Left hindlimb (tissue), 1 donor: ENCODE results near the gene COL23A1.
"Not testable (repeated sequence)": the region's sequence is repeated elsewhere in the genome, so short reads cannot be mapped to it uniquely, and the experiment has no call there.

ENCODE experiments used
- DNase-seq: peaks from one replicate; pipeline ENCODE4 v3.0.0-alpha.2; 2018

Gene COL23A1

DNA sequence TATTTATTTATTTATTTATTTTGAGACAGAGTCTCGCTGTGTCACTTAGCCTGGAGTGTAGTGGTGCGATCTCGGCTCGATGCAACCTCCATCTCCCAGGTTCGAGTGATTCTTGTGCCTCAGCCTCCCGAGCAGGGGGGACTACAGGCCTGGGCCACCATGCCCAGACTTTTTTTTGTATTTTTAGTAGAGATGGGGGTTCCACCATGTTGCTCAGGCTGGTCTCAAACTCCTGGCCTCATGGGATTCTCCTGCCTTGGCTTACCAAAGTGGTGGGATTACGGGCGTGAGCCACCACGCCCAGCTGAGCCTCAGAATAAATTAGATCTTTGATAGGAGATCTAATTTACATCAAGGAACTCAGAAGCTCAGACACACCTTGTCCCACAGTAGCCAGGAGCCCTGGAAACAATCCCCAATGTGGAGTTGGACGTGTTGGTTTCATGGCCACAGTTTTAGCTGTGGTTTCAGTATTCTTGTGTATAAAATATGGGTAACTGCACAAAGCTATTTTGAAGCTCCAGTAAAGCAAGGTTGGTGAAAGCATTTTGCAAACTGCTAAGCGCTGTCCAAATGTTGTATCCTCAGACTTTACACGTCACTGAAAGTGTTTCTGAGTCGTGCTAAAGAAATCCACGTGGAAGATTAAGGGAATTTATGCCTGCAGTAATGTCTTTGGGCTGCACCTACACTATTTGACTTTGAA lies 388.8 kb downstream of the COL23A1 start:
- no peak for DNase-seq

DNA sequence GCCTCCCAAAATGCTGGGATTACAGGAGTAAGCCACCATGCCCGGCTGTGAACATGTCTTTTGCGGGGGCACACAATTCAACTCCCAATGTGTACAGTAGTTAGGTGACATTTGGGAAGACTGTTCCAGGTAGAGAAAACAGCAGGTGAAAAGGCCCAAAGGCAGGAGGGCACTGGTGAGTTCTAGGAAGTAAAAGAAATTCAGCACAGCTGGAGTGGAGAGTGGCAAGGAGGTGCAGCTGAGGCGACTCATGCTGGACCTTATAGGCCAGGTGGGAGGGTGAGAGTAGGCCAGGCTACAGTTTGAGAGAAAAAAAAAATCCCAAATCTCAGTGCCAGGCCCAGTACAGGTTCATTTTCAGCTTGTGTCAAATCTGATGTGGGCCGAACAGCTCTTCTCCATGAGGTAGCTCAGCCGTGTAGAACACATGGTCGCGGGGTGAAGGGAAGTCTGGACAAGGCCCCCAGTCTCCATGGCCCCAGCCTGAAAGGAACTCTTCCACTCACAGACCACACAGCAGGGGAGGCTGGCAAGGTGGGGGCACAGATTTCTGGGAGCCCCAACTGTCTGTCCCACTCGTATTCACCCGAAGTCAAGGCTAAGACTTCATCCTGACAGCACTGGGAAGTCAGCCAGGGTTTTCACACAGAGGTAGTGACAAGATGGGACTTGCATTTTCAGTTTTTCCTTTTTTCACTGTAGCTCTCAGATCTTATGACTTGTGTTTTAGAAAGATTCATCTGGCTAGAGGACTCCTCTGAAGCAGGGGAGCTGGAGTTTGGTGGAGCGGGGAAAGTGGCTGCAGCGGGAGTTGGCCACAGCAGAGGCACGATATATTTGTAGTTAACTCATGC lies 390.4 kb downstream of the COL23A1 start:
- DNase-seq = no peak

DNA sequence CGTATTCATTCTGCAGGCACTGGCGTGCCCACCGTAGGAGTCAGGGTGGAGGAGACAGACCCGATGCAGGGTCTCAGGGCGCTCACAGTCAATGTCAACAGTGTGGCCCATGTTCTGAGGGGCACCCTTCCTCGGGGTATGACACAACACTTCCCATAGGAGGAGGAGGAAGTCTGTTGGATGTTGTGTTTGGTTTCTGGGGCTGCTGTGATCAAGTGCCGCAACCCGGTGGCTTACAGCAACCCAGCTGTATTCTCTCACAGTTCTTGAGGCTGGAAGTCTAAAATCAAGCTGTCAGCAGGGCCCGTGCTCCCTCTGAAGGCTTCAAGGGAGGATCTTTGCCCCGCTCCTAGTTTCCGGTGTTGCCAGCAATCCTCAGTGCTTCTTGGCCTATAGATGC lies 391.5 kb downstream of the COL23A1 start:
- no peak for DNase-seq

DNA sequence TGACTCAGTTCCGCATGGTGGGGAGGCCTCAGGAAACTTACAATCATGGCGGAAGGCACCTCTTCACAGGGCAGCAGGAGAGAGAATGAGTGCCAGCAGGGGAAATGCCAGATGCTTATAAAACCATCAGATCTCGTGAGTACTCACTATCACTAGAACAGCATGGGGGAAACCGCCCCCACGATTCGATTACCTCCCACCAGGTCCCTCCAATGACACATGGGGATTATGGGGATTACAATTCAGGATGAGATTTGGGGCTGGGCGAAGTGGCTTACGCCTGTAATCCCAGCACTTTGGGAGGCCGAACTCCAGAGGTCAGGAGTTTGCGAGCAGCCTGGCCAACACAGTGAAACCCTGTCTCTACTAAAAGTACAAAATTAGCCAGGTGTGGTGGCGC lies 392.0 kb downstream of the COL23A1 start:
- DNase-seq = not testable (repeated sequence)

DNA sequence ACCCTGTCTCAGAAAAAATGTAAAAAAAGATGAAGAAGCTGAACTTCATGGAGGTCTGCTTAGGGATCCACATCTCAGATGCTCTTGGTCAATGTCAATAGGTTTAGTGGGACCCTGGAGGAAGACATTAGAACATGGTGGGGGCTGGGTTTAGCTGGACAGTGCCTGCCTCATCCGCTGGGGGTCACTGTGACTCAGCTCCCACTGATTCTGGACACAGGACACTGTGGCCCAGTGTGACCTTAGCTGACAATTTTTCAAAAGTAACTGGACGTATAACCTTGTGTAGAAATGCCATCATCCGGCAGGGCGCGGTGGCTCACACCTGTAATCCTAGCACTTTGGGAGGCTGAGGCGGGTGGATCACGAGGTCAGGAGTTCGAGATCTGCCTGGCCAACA lies 393.2 kb downstream of the COL23A1 start:
- DNase-seq = no peak

DNA sequence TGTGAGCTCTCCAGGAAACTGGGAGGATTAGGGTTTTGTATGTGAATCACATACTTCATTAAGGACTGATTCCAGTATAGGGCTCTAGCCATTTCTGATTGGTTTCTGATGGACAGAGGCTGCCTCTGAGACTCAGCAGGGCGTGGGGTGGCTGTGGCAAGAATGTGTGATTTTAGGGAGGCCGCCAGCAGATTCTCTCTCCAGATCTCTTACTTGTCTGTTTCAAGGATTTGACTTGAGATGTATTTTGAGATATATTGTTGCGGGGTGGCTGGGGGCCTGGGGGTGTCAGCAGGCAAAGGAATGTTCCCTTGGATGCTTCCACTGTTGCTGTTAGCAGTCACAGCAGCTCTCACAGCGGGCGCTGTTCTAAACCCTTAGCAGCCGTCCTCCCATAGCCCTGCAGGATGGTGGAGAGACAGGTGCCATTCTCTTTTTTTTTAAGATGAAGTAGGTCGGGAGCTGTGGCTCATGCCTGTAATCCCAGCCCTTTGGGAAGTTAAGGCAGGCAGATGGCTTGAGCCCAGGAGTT lies 393.8 kb downstream of the COL23A1 start:
- DNase-seq = no peak

DNA sequence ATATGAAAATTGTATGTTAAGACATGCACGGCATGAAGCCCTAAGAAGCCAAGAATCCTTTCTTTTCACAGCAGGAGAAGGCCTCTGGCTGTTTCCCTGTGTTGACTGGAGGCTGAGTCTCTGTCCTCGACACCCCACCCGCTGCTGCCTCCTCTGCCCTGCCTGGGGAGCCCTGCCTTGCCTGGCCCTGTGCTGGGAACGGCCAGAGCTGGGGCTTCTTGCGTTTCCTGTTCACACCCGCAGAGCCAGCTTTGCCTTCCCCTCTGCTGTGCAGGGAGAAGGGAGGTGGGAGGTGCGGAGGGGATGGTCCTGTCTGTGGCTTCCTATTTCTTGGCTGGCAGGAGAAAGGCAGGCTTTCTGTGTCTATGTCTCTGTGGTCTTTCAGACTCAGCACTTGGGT lies 396.2 kb downstream of the COL23A1 start:
- no peak for DNase-seq

DNA sequence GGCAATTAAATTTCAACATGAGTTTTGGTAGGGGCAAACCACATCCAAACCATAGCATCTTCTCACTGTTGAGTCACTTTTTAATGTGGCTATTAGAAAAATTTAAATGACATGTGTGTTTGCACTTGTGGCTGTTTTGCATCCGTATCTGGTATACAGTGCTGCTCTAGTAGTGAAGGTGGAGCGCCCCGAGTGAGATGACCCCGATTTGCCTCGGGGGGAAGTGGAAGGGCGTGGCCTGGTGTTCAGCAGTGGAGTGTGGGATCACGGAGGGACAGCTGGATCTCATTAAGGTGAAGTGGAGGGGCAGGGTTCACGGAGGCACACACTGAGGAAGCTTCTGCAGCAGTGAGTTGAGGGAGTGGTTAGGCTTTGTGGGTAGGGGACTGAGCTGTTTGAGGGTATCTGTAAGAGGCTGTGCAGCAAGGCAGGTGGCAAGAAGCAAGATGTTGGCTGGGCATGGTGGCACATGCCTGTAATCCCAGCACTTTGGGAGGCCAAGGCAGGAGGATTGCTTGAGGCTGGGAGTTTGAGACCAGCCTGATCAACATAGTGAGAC lies 396.9 kb downstream of the COL23A1 start:
- DNase-seq = no peak

DNA sequence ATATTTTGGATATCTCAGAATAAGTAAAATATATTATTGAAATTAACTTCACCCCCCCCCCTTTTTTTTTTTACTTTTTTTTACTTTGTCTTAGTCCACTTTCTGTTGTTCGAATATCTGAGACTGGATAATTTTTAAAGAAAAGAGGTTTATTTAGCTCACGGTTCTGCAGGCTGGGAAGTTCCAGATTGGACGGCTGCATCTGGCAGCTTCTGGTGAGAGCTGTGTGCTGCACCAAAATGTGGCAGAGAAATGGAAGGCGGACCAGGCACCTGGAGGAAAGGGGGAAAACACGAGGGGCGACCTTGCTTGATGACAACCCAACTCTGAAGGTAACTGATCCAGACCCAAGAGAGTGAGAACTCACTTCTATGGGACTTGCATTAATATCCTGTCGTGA lies 397.4 kb downstream of the COL23A1 start:
- DNase-seq = no peak

DNA sequence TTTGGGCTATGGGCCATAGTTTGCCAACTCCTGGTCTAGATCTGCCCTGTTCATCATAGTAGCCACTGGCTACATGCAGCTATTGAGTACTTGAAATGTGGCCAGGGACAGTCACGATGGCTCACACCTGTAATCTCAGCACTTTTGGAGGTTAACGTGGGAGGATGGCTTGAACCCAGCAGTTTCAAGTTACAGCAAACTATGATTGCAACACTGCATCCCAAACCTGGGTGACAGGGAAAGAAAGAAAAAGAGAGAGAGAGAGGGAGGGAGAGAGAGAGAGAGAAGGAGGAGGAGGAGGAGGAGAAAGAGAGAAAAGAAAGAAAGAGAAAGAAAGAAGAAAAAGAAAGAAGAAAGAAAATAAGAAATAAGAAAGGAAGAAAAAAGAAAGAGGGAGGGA lies 397.9 kb downstream of the COL23A1 start:
- no peak for DNase-seq

DNA sequence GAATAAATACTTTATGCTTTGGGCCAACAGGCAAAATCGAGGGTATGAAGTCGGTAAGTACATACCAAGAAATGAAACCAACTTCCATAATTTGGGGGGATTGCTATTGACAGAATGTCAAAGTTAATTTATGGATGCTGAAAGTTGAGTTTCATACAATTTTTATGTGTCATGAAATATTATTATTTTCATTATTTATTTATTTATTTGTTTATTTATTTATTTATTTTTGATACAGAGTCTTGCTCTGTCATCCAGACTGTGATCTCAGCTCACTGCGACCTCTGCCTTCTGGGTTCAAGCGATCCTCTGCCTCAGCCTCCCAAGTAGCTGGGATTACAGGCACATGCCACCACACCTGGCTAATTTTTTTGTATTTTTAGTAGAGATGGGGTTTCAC lies 398.5 kb downstream of the COL23A1 start:
- no peak for DNase-seq

DNA sequence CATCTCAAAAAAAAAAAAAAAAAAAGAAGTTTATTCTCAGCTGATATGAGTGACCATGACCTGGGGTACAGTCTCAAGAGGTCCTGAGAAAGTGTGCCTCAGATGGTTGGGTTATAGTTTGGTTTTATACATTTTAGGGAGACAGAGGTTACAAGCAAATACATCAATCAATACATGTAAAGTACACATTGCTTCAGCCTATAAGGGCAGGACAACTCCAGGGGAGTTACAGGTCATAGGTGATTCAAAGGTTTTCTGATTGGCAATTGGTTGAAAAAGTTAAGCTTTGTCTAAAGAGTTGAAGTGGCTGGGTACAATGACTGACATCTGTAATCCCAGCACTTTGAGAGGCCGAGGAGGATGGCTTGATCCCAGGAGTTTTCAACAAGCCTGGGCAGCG lies 400.8 kb downstream of the COL23A1 start:
- no peak for DNase-seq
